ENCODE measurements around the gene CCN5. TPM values are rescaled to one million over a fixed set of nuclear protein-coding genes. Genes with fewer than 3 reads are reported as not detected.

CCN5 gene
- total and polyA plus RNA-seq, 2 donors from 2014 or later, result 0.41 to 3.1 TPM

- Histone ChIP-seq H3K36me3 (ENCODE audit: control insufficient read depth in 2 of 3, insufficient read depth in 3 of 3, low read length in 3 of 3) (no peaks in the 10 kb centered on the region), H3K27ac (ENCODE audit: low read depth in 2 of 2, low read length in 2 of 2) (no peak overlapping the region), H3K4me3 (ENCODE audit: low read length in 3 of 3) (no peak overlapping the region), H3K9me3 (ENCODE audit: control insufficient read depth in 2 of 3, insufficient read depth in 1 of 3, low read length in 3 of 3) (no peaks in the 10 kb centered on the region), H3K9ac (ENCODE audit: low read length in 3 of 3) (no peak overlapping the region), H3K4me1 (ENCODE audit: control insufficient read depth in 2 of 3, insufficient read depth in 2 of 3, low read depth in 1 of 3, low read length in 3 of 3) (peaks cover 0 to 2% (median 0%) of the 10 kb centered on the region in 3 donors), H3K27me3 (ENCODE audit: control insufficient read depth, insufficient read depth, low read length) (no peaks in the 10 kb centered on the region)
- peak in 1 of 5 donors; percentile 37 for DNase-seq
- intact Hi-C loops (cut with DNase I), result no loop called here
- FAIRE-seq, result no peak
- no peak for TF ChIP-seq CTCF (IDR thresholded peaks at IDR 0.05; ENCODE audit: borderline replicate concordance, extremely low read depth, insufficient read depth)
Measured at GRCh38 chr20:44715499-44716308, 535 bp downstream of the CCN5 start.

- no peak overlapping the region for H3K4me3 ChIP-seq (ENCODE audit: low read length in 3 of 3)
- no peak for FAIRE-seq
- no peak for TF ChIP-seq CTCF (IDR thresholded peaks at IDR 0.05; ENCODE audit: borderline replicate concordance, extremely low read depth, insufficient read depth)
Measured at GRCh38 chr20:44716309-44717106, 1.3 kb downstream of the CCN5 start.

GRCh38 chr20:44717986-44718385 lies 2.8 kb downstream of the CCN5 start:
- Histone ChIP-seq H3K4me1 (ENCODE audit: control insufficient read depth in 2 of 3, insufficient read depth in 2 of 3, low read depth in 1 of 3, low read length in 3 of 3) (peaks cover 0 to 2% (median 0%) of the 10 kb centered on the region in 3 donors), H3K27ac (ENCODE audit: low read depth in 2 of 2, low read length in 2 of 2) (no peak overlapping the region), H3K27me3 (ENCODE audit: control insufficient read depth, insufficient read depth, low read length) (no peaks in the 10 kb centered on the region), H3K4me3 (ENCODE audit: low read length in 3 of 3) (no peak overlapping the region), H3K36me3 (ENCODE audit: control insufficient read depth in 2 of 3, insufficient read depth in 3 of 3, low read length in 3 of 3) (no peaks in the 10 kb centered on the region), H3K9me3 (ENCODE audit: control insufficient read depth in 2 of 3, insufficient read depth in 1 of 3, low read length in 3 of 3) (no peaks in the 10 kb centered on the region), H3K9ac (ENCODE audit: low read length in 3 of 3) (no peak overlapping the region)
- FAIRE-seq (no peak), DNase-seq (peak in 1 of 5 donors; percentile 61)
- no peak for TF ChIP-seq CTCF (IDR thresholded peaks at IDR 0.05; ENCODE audit: borderline replicate concordance, extremely low read depth, insufficient read depth)
- intact Hi-C loops (cut with DNase I), result no loop called here

More at GRCh38 chr20:44716309-44717106, 1.3 kb downstream of the CCN5 start:
- H3K27me3 ChIP-seq (ENCODE audit: control insufficient read depth, insufficient read depth, low read length), result no peaks in the 10 kb centered on the region
- no peaks in the 10 kb centered on the region for H3K9me3 ChIP-seq (ENCODE audit: control insufficient read depth in 2 of 3, insufficient read depth in 1 of 3, low read length in 3 of 3)
- H3K36me3 ChIP-seq (ENCODE audit: control insufficient read depth in 2 of 3, insufficient read depth in 3 of 3, low read length in 3 of 3), result no peaks in the 10 kb centered on the region
- DNase-seq, result peak in 1 of 5 donors; percentile 49
- peaks cover 0 to 2% (median 0%) of the 10 kb centered on the region in 3 donors for H3K4me1 ChIP-seq (ENCODE audit: control insufficient read depth in 2 of 3, insufficient read depth in 2 of 3, low read depth in 1 of 3, low read length in 3 of 3)
- intact Hi-C loops (cut with DNase I), result no loop called here
- no peak overlapping the region for H3K9ac ChIP-seq (ENCODE audit: low read length in 3 of 3)
- H3K27ac ChIP-seq (ENCODE audit: low read depth in 2 of 2, low read length in 2 of 2), result no peak overlapping the region

Data from kidney (tissue), 14 donors.